Measurements from ENCODE around the gene FAM163B. TPM values are rescaled to one million over a fixed set of nuclear protein-coding genes. Genes with fewer than 3 reads are reported as not detected.

Gene FAM163B
- total RNA-seq, 1 experiment from 2014 or later: not detected

DNA sequence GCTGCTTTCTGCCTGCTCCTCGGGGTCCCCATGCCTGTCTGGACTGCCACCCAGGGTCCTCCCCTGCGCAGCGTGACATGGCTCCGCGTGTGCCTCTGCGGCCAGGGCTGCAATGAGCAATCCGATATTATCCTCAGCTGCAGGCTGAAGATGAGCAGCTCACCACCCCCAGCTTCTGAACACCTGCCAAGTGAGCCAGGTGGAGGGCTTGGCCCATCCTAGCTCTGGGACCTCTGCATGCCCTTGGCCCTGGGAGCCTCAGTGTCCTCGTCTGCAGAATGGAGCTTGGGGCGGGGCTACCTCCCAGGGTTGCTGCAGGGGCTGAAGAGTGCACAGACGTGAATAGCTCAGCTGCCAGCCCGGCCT lies 80.3 kb downstream of the FAM163B start:
- no peak for DNase-seq (ENCODE audit: low spot score)

DNA sequence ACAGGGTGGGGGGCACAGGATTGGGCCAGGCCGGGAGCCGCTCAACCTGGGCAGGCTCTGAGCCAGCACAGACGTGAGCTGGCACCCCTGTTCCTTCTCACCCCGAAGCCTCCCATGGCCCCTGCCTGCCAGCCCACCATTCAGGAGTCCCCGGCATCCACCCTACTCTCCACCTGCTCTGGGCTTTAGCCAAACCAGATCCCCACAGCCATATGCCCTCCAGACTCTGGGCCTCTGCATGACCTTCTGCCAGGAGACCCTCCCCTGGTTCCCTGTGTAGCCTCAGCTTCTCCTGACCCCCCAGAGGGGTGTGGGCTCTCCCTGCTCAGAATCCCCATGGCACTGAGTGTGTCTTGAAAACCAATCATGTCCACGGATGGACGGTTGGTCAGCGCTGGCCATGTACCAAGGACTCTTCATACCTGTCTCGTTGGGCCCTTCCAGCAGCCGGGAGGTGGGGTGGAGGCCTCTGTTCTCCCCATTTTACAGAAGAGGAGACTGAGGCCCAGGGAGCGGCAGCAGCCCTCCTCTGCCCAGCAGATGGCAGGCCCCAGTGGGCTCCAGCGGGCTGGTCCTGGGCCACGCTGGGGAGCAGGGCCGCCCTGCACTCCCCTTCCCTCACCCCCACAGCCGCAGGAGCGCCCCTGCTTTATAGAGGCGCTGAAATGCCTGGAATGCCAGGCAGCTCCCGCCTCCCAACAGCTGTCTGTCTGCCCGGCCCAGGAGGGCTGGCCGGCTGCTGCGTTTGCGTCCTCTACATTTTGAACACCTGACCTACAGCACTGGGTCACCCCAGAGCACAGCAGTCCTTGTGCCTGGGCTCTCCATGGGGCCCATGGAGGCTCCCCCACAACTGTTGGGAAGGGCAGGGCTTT lies 81.0 kb downstream of the FAM163B start:
- no peak for DNase-seq (ENCODE audit: low spot score)

GRCh38 chr9:133527444-133527920 lies 81.7 kb downstream of the FAM163B start:
- no peak for DNase-seq (ENCODE audit: low spot score)

Other genes with a start within 250 kb of the FAM163B start
- gene SURF4, start 233.3 kb downstream of the FAM163B start, total RNA-seq (2014; rRNA removed; shearing (Covaris generic)): 297 and 299 TPM in 2 replicates
- gene STKLD1, start 233.0 kb downstream of the FAM163B start, total RNA-seq (2014; rRNA removed; shearing (Covaris generic)): not detected in 2 replicates
- gene REXO4, start 191.4 kb downstream of the FAM163B start, total RNA-seq (2014; rRNA removed; shearing (Covaris generic)): 30.7 and 32.3 TPM in 2 replicates
- 0.39 and 1.0 TPM in 2 replicates for gene ADAMTS13, start 187.0 kb downstream of the FAM163B start, total RNA-seq (2014; rRNA removed; shearing (Covaris generic))
- gene CACFD1, start 149.4 kb downstream of the FAM163B start, total RNA-seq (2014; rRNA removed; shearing (Covaris generic)): 48.0 and 59.5 TPM in 2 replicates
- gene SLC2A6, start 130.3 kb downstream of the FAM163B start, total RNA-seq (2014; rRNA removed; shearing (Covaris generic)): 12.5 and 14.4 TPM in 2 replicates
- gene MYMK, start 84.4 kb downstream of the FAM163B start, total RNA-seq (2014; rRNA removed; shearing (Covaris generic)): not detected in 2 replicates
- gene ADAMTSL2, start 74.7 kb downstream of the FAM163B start, total RNA-seq (2014; rRNA removed; shearing (Covaris generic)): 0.16 and 0.25 TPM in 2 replicates
- not detected in 2 replicates for gene DBH, start 27.0 kb upstream of the FAM163B start, total RNA-seq (2014; rRNA removed; shearing (Covaris generic))
- 2.5 and 2.7 TPM in 2 replicates for gene SARDH, start 129.0 kb upstream of the FAM163B start, total RNA-seq (2014; rRNA removed; shearing (Covaris generic))